GM10248 (cell line): ENCODE measurements around the gene MLLT6.
A peak's percentile ranks its signal among the peaks of the same experiment; 100 is the strongest.

Source experiments
- CTCF ChIA-PET: fragments of 300-600 bp; sonication (Branson Sonifier 250); formaldehyde crosslinking; extraction: SDS; loops from one replicate; lab custom pipeline; 2021; ENCODE audit warnings: antibody characterized with exemption; lab: Yijun Ruan, JAX
- POLR2A ChIA-PET: fragments of 350-650 bp; sonication (Branson Sonifier 250); formaldehyde crosslinking; extraction: SDS; loops from one replicate; lab custom pipeline; 2020; ENCODE audit warnings: antibody characterized with exemption; lab: Yijun Ruan, JAX
- DNase-seq: peaks from one replicate; pipeline ENCODE4 v3.0.0; 2012; ENCODE audit errors: extremely low spot score
- CTCF ChIP-seq: IDR thresholded peaks from 2 replicates; pipeline ENCODE4 v1.5.1; 2012; ENCODE audit warnings: mild to moderate bottlenecking, low read depth; ENCODE audit errors: extremely low read depth, missing control alignments, control extremely low read depth

Gene MLLT6

DNA sequence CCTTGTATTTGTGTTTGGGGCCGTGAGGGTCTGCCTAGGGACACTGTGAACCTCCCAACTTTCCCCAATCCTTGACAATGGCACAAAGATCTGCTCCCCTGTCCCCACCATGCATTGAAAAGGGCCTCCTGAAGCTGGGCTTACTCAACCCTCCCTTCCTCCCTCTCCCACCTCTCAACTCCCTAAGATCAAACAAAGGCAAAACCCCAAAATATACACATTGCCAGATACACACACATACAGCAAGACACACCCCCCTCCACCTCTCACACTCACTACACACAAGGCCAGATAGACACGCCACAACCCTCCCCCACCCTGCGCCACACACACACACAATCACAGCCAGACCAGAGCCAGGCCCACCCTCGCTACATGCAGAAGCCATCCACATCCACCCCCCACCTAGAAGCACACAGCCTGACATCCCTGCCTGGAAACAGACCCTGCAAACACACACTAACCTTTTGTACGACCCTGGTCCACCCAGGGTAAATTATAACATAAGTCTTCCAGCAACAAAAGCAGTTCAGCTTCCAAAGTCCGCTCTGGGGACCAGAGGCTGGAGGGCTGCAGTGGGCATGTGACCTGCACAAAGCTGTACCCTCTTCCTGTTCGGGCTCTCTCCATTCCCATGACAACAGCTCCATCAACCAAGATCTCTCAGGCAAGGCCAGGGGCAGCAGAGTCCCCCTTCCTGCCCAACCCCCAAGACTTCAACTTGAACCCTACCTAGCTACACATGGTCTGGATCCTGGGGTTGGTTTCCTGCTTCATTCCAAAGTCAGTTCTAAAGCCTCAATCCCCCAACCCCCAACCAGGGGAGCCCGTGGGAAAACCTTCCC is 41.2 kb downstream of the MLLT6 start:
- ChIA-PET CTCF (interaction anchor here (1.0 to 4.1 kb wide), 5 partner anchors 10 to 188 kb away, joined by 3 to 37 read pairs (median 6); no protein-coding TSS in a partner anchor), POLR2A (no interaction called here)
- no peak for TF ChIP-seq CTCF
- no peak for DNase-seq

DNA sequence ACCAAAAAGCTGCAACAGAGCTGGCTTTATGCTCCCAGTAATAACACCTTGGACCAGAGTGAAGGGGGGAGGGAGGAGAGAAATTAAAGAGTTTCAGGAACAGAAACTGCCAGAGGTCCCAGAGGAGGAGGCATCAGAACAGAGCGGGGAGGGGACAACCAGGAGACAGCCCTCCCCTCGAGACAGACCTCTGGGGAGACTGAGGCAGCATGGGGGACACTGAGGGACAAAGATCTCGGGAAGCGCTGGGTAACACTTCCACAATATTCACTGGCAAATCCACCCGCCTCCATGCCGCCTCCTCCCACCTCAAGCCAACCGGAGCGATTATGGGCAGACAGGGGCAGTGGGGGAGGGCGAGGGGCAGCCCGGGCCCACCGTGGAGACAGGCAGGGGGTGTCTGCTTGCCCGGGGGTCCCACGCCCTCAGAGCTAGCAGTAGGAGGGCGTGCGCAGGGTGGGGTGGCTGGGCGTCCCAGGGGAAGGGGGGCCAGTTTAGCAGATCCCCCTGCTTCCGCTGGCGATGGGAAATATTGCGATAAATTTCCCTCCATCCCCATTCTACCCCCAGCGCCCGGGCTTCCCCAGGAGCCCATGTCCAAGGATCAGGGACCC is 41.9 kb downstream of the MLLT6 start:
- DNase-seq = no peak
- CTCF ChIA-PET = interaction anchor here (1.0 to 4.1 kb wide), 4 partner anchors 11 to 189 kb away, joined by 3 to 37 read pairs (median 6); no protein-coding TSS in a partner anchor
- no peak for TF ChIP-seq CTCF
- POLR2A ChIA-PET = no interaction called here

GRCh38 chr17:38747463-38748148 is 42.5 kb downstream of the MLLT6 start:
- CTCF ChIA-PET = interaction anchor here (4.1 kb wide), 1 partner anchor 12 kb away, joined by 37 read pairs; no protein-coding TSS in a partner anchor
- DNase-seq = peak; percentile 76
- POLR2A ChIA-PET = no interaction called here
- TF ChIP-seq CTCF = peak; percentile 28

DNA sequence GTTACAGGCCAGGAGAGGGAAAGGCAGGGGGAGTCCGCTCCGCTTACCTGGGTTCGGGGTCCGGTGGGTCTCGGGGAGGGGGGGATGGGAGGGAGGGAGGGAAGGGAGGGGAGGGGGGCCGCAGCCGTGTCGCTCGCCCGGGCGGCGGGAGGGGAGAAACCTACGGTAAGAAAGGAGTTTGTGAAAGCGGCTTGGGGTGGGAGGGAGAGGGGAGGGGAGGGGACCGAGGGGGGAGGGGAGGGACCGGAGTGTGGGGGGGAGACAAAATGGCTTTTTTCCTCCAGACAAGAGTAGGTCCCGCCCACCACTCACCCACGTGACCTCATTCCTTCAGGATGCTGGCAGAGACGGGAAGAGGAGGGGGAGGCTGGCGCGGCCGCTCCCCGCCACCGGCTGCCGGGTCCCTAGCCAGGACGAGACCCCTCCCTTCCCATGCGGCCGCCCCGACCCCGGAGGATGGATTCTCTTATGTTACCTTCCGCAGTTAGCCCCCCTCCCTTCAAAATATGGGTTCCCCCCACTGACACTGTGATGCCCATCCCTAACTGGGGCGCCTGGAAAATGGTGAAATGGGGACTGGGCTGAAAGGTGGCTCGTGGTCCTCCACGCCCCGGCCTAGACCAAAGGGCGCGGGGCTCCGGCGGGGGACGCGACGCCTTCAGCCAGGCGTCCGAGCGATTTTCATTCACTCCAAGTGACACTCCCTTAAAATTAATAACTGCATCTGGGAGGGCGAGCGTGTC is 43.2 kb downstream of the MLLT6 start, which contains the start of gene PCGF2:
Gene PCGF2, minus strand, starts transcription at position 188 of the 743 bp plus-strand sequence. CDS start 7,934 bp downstream, outside the sequence.
- ChIA-PET POLR2A (no interaction called here), CTCF (no interaction called here)
- TF ChIP-seq CTCF = no peak
- no peak for DNase-seq

- no peak for DNase-seq
- ChIA-PET POLR2A (no interaction called here), CTCF (no interaction called here)
- TF ChIP-seq CTCF = no peak
Observed at GRCh38 chr17:38748892-38749222, 43.8 kb downstream of the MLLT6 start.
